Measurements from ENCODE around the gene ZNFX1.

ZNFX1 gene

GRCh38 chr20:49278036-49278817 is at the start of gene ZNFX1:
ZNFX1 (minus strand) TSS chr20:49278057; CDS start chr20:49275839, 2,218 bp downstream.
- TF ChIP-seq CTCF (conservative IDR thresholded peaks at IDR 0.05; ENCODE audit: low read depth, low read length), result no peak
- peak within 1 kb of the TSS; percentile 64 for H3K4me3 ChIP-seq (ENCODE audit: low read depth, low read length)
- peak; percentile 98 for DNase-seq (ENCODE audit: low read depth)

GRCh38 chr20:49326026-49326425 is 48.2 kb upstream of the ZNFX1 start:
- no peak overlapping the region for H3K4me3 ChIP-seq (ENCODE audit: low read depth, low read length)
- peak; percentile 15 for DNase-seq (ENCODE audit: low read depth)
- TF ChIP-seq CTCF (conservative IDR thresholded peaks at IDR 0.05; ENCODE audit: low read depth, low read length), result no peak

- no peak overlapping the region for H3K4me3 ChIP-seq (ENCODE audit: low read depth, low read length)
- no peak for DNase-seq (ENCODE audit: low read depth)
- TF ChIP-seq CTCF (conservative IDR thresholded peaks at IDR 0.05; ENCODE audit: low read depth, low read length), result no peak
Observed at GRCh38 chr20:49324306-49324705, 46.4 kb upstream of the ZNFX1 start.

GRCh38 chr20:49323622-49324238 is 45.9 kb upstream of the ZNFX1 start:
- no peak overlapping the region for H3K4me3 ChIP-seq (ENCODE audit: low read depth, low read length)
- TF ChIP-seq CTCF (conservative IDR thresholded peaks at IDR 0.05; ENCODE audit: low read depth, low read length), result peak; percentile 70
- DNase-seq (ENCODE audit: low read depth), result peak; percentile 85

GRCh38 chr20:49320460-49320859 is 42.6 kb upstream of the ZNFX1 start:
- DNase-seq (ENCODE audit: low read depth), result peak; percentile 77
- H3K4me3 ChIP-seq (ENCODE audit: low read depth, low read length), result no peak overlapping the region
- peak; percentile 73 for TF ChIP-seq CTCF (conservative IDR thresholded peaks at IDR 0.05; ENCODE audit: low read depth, low read length)

- H3K4me3 ChIP-seq (ENCODE audit: low read depth, low read length), result no peak overlapping the region
- DNase-seq (ENCODE audit: low read depth), result no peak
- no peak for TF ChIP-seq CTCF (conservative IDR thresholded peaks at IDR 0.05; ENCODE audit: low read depth, low read length)
Observed at GRCh38 chr20:49319208-49319809, 41.5 kb upstream of the ZNFX1 start.

Measured in choroid plexus epithelial cell (primary cell).